Inflammatory macrophage (primary cell): Measurements from ENCODE around the gene DLG1.
A peak's percentile ranks its signal among the peaks of the same experiment; 100 is the strongest.

Source experiments
- DNase-seq, 2 donors: peaks; one replicate each; pipeline ENCODE4 v3.0.0-alpha.2; 2020 to 2022

The DLG1 gene

GRCh38 chr3:197027151-197027895 lies 271.1 kb downstream of the DLG1 start:
- DNase-seq, result no peak

DNA sequence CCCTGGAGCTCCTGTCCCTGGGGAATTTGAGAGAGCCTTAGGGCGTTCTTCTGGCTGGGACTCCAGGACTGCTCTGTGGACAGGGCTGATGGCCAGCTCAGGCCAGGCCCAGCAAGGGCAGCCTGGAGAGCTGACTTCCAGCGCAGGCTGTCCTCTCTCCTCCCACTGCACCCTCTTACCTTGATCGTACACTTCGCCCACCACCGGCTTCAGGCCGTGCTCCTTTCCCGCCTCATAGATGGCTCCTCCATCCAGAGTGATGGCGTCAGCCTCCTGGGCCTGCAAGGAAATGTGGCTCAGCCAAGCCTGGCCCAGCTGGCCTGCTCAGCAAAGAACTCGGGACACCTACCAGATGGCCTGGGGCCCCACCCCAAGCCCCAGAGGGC lies 271.9 kb downstream of the DLG1 start:
- DNase-seq, result no peak

DNA sequence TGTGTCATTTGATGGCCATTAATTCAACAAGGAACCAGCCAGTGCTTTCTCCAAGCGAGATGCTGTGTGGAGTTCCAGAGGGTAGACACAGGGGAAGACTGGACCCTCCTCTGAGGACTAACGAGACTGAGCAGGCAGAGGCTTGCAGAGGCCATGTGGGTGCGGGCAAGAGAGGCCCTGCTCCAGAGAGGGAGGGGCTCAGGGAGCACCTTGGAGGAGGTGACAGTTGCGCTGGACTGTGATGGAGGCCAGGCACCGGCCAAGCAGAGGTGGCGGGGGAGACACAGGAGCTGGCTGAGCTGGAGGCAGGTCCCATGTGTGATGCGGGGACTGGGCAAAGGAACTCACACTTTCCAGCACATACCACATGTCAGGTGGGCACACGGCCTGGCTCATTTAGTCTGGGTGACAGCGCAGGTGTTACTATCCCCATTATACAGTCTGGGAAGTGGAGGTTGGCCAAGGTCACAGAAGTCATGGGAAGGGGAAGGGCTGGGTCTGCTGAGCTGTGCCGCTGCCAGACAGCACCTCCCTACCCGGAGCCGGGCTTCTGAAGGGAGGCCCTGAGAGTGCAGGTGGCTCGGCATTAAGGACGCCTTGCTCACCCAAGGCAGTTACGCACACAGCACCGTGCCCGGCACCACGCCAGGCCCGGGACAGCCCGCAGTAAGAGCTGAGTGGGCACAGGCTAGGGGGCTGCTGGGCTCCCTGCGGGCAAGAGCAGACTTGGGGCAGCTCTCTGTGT lies 272.5 kb downstream of the DLG1 start:
- DNase-seq, result no peak

DNA sequence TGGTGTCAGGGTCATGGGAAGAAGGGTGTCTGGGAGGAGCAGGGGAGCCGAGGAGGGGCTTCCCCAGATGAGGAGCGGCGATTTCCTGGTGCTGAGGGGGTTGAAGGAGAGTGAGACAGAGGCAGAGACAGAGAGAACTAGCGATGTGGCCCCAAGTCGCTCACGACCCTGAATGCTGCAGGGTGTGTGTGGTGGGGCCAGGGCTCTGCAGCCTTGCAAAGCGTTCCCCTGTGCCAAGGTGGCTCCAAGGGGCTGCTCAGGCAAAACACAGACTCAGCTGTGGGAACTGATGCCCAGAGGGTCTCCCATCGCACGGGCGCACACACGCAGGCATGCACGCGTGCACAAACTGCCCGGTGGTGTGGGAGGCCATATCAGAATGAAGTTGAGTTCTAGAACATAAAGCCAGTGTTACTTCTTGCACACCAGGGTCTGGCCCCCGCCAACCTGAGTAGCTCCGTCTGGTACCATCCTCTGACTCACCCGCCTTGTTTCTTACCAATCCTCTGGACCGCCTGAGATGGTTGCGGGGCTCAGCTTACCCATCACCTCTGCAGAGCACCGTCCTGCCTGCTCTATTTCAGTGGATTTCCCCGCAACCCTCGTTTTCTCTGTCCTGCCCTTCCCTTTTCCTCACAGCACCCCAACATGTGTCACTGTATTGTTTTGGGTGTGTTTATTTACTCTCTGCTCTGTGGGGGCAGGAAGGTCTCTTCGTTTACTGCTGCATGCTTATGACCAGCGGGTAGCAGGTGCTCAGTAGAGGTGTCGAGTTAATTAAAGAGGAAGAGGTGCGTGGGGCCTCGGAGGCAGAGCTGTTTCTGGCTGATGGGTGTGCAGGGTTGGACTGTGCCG lies 273.3 kb downstream of the DLG1 start:
- DNase-seq, result no peak

- DNase-seq, result peak in 1 of 2 donors; percentile 28
Measured at GRCh38 chr3:197023998-197024651, 274.3 kb downstream of the DLG1 start.

GRCh38 chr3:197023241-197023997 lies 275.0 kb downstream of the DLG1 start:
- DNase-seq, result peak; percentile 20 to 45

GRCh38 chr3:197022405-197023231 lies 275.8 kb downstream of the DLG1 start:
- DNase-seq, result no peak

- DNase-seq, result no peak
Measured at GRCh38 chr3:197021729-197022404, 276.5 kb downstream of the DLG1 start.

GRCh38 chr3:197021231-197021630 lies 277.2 kb downstream of the DLG1 start:
- no peak for DNase-seq

GRCh38 chr3:197019535-197019934 lies 278.9 kb downstream of the DLG1 start:
- no peak for DNase-seq

- no peak for DNase-seq
Measured at GRCh38 chr3:197019021-197019420, 279.4 kb downstream of the DLG1 start.

GRCh38 chr3:197017003-197017402 lies 281.4 kb downstream of the DLG1 start:
- DNase-seq, result no peak

DNA sequence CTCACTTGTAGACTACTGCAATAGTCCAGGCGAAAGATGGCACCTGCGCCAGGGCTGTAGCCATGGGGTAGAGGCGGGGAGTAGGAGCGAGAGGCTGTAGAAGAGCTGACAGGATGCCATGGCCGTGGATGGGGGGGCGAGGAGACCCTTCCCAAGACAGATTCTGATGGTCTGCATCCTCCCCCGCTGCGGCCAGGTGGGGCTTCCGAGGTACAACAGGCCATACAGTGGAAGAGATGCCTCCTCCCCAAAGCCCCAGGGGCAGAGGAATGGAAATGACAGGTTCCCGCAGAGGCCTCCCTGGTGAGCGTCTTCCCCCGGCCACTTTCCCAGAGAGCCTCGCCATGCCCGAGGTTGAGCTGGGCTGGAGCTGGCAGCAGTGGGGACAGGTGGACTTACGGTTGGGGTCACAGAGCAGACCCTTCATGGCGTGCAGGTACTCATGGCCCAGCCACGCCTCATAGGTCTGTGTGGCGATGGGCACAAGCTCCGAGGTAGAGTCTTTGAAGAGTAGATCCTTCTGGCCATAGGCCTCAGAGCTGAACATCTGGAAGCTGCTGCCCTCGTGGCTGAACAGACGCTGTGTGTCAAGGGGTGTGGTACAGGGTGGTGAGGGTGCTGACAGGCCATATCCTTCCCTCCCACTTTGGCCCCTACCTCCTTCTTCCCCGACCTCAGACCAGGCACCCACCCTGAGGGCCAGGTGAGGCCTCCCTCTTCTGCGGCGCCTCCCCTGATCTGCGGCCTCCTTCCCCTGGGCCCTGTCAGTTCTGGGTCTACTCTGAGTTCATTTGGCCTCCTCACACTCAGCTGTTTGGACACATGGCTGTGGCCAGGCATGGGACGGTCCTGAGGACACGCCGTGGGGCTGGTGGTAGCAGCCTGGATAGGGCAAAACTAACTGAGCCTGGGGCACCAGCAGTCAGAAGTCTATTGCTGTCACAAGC lies 282.3 kb downstream of the DLG1 start:
- DNase-seq, result no peak

DNA sequence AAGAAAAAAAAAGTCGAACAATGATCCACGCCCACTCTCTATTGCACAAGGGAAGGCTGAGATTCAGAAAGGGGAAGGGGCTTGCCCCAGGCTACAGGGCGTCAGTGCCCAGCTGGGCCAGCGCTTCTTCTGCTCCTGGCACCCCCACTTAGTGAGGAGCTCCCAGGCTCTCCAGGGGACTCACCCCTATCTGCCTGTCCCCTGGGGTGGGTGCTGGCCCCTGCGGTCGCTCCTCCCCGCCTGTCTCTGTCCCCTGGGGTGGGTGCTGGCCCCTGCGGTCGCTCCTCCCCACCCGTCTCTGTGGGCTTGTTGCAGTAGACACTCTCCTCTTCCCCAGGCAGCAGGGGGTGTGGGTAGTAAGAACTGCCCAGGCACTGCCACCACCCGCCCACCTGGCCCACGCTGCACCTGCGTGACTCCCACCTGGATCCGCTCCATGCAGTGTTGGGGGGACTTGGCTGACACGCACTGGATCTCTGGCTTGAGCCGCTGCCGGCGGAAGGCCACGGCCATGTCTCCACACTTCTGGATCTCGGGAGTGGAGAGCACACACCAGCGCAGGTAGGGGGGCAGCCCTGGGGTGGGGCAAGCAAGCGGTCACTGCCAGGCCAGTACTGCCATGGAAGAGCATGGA lies 283.4 kb downstream of the DLG1 start:
- DNase-seq, result peak in 1 of 2 donors; percentile 14

- DNase-seq, result no peak
Measured at GRCh38 chr3:197014024-197014423, 284.4 kb downstream of the DLG1 start.

GRCh38 chr3:197012540-197012883 lies 285.9 kb downstream of the DLG1 start:
- no peak for DNase-seq

DNA sequence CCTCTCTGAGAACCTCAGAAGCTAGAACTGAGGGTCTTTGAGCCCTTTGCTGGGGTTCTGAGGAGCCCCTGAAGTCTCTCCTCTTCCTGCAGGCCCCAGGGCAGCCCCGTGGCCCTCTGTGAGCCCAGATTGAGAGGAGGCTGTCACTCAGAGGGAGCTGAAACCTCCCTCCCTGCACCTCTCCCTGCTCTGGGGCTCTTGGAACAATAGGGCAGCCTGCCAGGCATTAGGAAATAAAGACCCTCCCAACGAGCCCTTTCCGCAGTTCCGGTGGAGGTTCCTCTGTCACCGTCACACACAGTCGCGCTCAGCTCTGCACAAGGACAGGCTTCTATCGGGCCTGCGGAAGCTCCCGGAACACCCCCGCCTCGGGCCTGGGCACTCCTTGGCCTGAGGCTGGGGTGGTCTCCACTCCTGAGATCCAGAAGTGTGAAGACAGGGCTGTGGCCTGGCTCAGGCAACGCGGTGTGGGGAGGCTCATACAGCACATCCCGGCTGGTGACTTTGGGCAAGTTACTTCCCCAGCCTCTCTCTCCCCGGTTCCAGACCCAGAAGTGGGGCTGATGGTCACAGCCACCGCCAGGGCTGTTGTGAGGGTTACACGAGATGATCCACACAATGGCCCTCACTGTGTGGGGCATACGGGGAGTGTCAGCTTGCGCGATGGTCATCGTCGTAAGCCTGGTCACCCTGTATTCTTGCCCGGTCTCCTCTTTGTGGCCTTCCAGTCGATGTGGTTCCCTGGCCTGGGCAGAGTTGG lies 286.5 kb downstream of the DLG1 start:
- DNase-seq, result no peak
